Measurements from ENCODE around the gene NAALADL2.

The NAALADL2 gene

GRCh38 chr3:174859114-174859735, at the start of gene NAALADL2:
Gene NAALADL2 (plus strand): TSS chr3:174859334.
- H3K4me3 ChIP-seq: no peak within 1 kb of the TSS
- H3K27ac ChIP-seq: no peak within 1 kb of the TSS
- no peak for TF ChIP-seq CTCF (IDR thresholded peaks at IDR 0.05)
- DNase-seq (ENCODE audit: low spot score): no peak

- DNase-seq (ENCODE audit: low spot score): no peak
- no peak for TF ChIP-seq CTCF (IDR thresholded peaks at IDR 0.05)
- Histone ChIP-seq H3K4me3 (no peak overlapping the region), H3K27ac (no peak overlapping the region)
Measured at GRCh38 chr3:174810254-174810653, 48.9 kb upstream of the NAALADL2 start.

GRCh38 chr3:174812172-174812862, 46.8 kb upstream of the NAALADL2 start:
- TF ChIP-seq CTCF (IDR thresholded peaks at IDR 0.05): no peak
- H3K27ac ChIP-seq: no peak overlapping the region
- DNase-seq (ENCODE audit: low spot score): no peak
- no peak overlapping the region for H3K4me3 ChIP-seq

- DNase-seq (ENCODE audit: low spot score): no peak
- TF ChIP-seq CTCF (IDR thresholded peaks at IDR 0.05): no peak
- Histone ChIP-seq H3K27ac (no peak overlapping the region), H3K4me3 (no peak overlapping the region)
Measured at GRCh38 chr3:174815750-174816149, 43.4 kb upstream of the NAALADL2 start.

GRCh38 chr3:174820885-174821284, 38.2 kb upstream of the NAALADL2 start:
- no peak for DNase-seq (ENCODE audit: low spot score)

GRCh38 chr3:174821477-174821876, 37.7 kb upstream of the NAALADL2 start:
- no peak for DNase-seq (ENCODE audit: low spot score)
- Histone ChIP-seq H3K27ac (no peak overlapping the region), H3K4me3 (no peak overlapping the region)
- TF ChIP-seq CTCF (IDR thresholded peaks at IDR 0.05): no peak

More at GRCh38 chr3:174820885-174821284, 38.2 kb upstream of the NAALADL2 start:
- peak overlapping the region in 1 of 2 donors; percentile 12 for H3K27ac ChIP-seq
- TF ChIP-seq CTCF (IDR thresholded peaks at IDR 0.05): no peak
- no peak overlapping the region for H3K4me3 ChIP-seq

GRCh38 chr3:174822320-174822719, 36.8 kb upstream of the NAALADL2 start:
- no peak for DNase-seq (ENCODE audit: low spot score)
- Histone ChIP-seq H3K27ac (no peak overlapping the region), H3K4me3 (no peak overlapping the region)
- TF ChIP-seq CTCF (IDR thresholded peaks at IDR 0.05): no peak
